Chondrocyte (in vitro differentiated cells): Measurements from ENCODE around the gene KDM2A. TPM values are rescaled to one million over a fixed set of nuclear protein-coding genes. Genes with fewer than 3 reads are reported as not detected.

ENCODE experiments used
- DNase-seq: peaks from one replicate; pipeline ENCODE4 v3.0.0; 2021; ENCODE audit warnings: mixed read lengths, low spot score
- H3K27ac Mint-ChIP-seq: one replicate; pipeline ENCODE4 v1.8.0; 2021; ENCODE audit warnings: mild to moderate bottlenecking, moderate library complexity, mixed read lengths; ENCODE audit not compliant: unreplicated experiment
- H3K27me3 Mint-ChIP-seq: 2 replicates; pipeline ENCODE4 v1.8.0; 2021; ENCODE audit warnings: low read depth, mixed read lengths
- H3K36me3 Mint-ChIP-seq: 2 replicates; pipeline ENCODE4 v1.8.0; 2021; ENCODE audit warnings: low read depth, mixed read lengths
- H3K4me1 Mint-ChIP-seq: 2 replicates; pipeline ENCODE4 v1.8.0; 2021; ENCODE audit warnings: low read depth, mild to moderate bottlenecking, mixed read lengths
- H3K4me3 Mint-ChIP-seq: one replicate; pipeline ENCODE4 v1.8.0; 2021; ENCODE audit warnings: mild to moderate bottlenecking, moderate library complexity, mixed read lengths; ENCODE audit not compliant: unreplicated experiment
- H3K9me3 Mint-ChIP-seq: 2 replicates; pipeline ENCODE4 v1.8.0; 2021; ENCODE audit warnings: low read depth, mixed read lengths
- total RNA-seq: library from RNA; stranded (reverse); gene quantifications from 3 replicates; pipeline ENCODE4 v1.2.1, GENCODE V29; 2021
- TF ChIP-seq, protein P1 (sequence below): fragments of 200-600 bp; sonication (generic); IDR thresholded peaks from 2 replicates; pipeline ENCODE4 v1.5.0; 2021; ENCODE audit warnings: antibody characterized with exemption, mild to moderate bottlenecking, moderate library complexity

KDM2A gene
- total RNA-seq, 1 donor from 2014 or later = 54.3 TPM

DNA sequence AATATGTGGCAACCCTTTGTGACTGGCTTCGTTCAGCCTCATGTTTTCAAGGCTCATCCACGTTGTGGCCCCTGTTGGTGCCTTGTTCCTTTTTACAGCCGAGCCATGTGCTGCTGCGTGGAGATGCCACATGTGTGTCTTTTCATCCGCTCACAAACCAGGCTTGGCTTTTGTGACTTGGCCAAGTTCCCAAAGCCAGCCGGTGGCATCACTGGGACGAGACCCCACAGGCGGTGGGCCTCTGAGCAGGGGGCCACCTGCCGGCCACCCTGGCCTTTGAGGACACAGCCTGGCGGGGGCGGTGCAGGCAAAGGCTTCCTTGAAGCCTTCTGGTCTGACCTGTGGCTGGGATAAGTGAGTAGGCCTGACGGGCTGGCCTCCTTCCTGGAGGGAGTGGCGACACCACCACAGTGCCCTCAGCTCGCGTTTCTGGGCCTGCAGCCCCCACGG, 157.7 kb downstream of the KDM2A start:
- Mint-ChIP-seq H3K27ac (peak overlapping the region; percentile 51), H3K4me3 (peak overlapping the region; percentile 36), H3K9me3 (no peaks in the 10 kb centered on the region), H3K36me3 (peaks cover 7% of the 10 kb centered on the region), H3K4me1 (peaks cover 24% of the 10 kb centered on the region), H3K27me3 (no peaks in the 10 kb centered on the region)
- peak; percentile 72 for DNase-seq
- TF ChIP-seq, protein P1, sequence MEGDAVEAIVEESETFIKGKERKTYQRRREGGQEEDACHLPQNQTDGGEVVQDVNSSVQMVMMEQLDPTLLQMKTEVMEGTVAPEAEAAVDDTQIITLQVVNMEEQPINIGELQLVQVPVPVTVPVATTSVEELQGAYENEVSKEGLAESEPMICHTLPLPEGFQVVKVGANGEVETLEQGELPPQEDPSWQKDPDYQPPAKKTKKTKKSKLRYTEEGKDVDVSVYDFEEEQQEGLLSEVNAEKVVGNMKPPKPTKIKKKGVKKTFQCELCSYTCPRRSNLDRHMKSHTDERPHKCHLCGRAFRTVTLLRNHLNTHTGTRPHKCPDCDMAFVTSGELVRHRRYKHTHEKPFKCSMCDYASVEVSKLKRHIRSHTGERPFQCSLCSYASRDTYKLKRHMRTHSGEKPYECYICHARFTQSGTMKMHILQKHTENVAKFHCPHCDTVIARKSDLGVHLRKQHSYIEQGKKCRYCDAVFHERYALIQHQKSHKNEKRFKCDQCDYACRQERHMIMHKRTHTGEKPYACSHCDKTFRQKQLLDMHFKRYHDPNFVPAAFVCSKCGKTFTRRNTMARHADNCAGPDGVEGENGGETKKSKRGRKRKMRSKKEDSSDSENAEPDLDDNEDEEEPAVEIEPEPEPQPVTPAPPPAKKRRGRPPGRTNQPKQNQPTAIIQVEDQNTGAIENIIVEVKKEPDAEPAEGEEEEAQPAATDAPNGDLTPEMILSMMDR = no peak

DNA sequence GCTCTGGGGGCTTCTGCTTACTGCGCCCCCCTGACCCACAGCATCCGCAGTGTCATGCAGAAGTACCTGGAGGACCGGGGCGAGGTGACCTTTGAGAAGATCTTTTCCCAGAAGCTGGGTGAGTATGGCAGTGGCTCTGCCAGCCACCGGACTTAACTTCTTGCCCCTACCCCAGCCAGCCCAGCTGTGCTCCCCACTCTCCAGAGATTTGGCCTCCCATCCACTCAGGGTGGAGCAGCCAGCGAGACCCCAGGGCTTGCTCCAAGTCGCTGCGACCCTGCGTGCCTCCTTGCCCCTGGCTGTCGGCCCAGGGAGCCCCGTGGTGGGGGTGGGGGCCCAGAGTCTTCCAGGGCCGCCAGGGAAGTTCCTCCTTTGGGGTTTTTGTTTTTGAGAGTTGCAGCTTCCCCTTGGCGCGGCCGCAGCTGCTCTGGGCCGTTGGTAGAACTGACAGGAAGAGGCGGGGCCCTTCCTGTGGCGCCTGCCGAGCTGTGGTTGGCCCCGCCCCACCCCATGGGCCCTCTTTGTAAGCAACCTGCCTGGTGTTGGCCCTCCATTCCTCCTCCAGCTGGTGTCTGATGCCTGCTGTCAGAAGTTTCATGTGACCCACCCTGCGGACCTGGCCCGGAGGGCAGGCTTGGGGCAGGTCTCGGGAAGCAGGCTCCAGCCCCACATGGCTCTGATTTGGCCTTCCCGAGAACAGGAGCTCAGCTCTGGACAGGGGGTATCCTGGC, 158.3 kb downstream of the KDM2A start:
- Mint-ChIP-seq H3K9me3 (no peaks in the 10 kb centered on the region), H3K4me1 (peaks cover 22% of the 10 kb centered on the region), H3K36me3 (peaks cover 10% of the 10 kb centered on the region), H3K4me3 (peak overlapping the region; percentile 36), H3K27ac (peak overlapping the region; percentile 41), H3K27me3 (no peaks in the 10 kb centered on the region)
- peak; percentile 77 for DNase-seq
- TF ChIP-seq, protein P1 = no peak

DNA sequence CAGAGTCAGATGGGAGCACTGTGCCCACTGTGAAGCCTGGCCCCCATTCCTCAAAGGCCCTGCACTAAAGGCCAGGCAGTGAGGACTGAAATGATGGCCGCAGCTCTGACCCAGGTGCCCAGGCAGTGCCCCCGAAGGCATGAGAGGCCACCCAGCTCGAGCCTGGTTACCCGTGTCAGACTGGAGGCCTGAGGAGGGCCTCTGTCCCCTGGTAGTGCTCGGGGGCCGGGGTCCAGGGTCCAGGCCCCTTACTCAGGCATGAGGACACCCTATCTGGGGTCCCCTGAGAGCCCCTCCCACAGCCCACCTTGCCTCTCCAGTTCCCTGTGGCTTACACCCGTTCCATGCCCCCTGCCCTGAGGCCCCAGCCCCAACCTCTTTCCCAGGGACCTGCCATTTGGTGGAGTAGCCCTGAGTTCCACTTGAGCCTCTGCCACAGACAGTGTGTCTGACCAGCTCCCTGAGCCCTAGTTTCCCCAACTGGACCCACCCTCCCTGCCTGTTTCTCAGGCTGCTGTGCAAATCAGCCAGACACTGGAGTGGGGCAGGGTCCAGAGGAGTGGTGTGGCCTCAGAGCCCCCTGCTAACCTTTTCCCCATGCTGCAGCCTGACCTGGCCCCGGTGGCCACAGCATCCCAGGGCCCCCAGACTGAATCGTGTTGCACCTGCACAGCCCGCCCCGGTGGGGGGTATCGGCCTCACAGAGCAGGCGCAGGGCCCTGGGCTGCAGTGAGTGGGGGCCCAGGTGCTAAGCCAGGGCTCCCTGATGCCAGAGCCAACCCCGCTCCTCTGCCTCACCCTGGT, 159.3 kb downstream of the KDM2A start:
- no peak overlapping the region for H3K4me3 Mint-ChIP-seq
- peak; percentile 81 for DNase-seq
- H3K36me3 Mint-ChIP-seq = peaks cover 12% of the 10 kb centered on the region
- TF ChIP-seq, protein P1 = no peak
- H3K27me3 Mint-ChIP-seq = no peaks in the 10 kb centered on the region
- H3K27ac Mint-ChIP-seq = no peak overlapping the region
- H3K4me1 Mint-ChIP-seq = peaks cover 21% of the 10 kb centered on the region
- no peaks in the 10 kb centered on the region for H3K9me3 Mint-ChIP-seq

DNA sequence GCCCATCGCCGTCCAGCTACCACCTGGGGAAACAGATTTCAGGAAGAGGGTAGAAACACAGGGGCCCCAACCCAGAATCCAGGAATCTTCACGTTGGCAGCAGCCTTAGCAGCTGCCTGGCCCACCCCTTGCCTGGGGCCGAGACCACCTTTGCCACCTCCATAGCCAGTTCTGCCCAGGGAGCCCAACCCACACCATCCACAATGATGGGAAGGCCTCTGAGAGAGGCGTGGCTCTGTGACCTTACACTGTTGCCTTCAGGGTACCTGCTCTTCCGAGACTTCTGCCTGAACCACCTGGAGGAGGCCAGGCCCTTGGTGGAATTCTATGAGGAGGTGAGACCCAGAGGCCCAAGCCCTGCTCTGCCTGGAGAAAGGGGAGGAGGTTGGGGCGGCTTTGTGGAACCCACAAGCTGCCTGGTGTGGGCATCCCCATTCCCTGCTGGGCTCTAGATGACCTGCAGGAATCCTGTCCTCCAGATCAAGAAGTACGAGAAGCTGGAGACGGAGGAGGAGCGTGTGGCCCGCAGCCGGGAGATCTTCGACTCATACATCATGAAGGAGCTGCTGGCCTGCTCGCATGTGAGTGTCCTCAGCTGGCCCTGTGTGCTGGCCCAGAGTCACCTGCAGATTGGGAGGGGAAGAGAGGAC, 160.0 kb downstream of the KDM2A start:
- H3K9me3 Mint-ChIP-seq = no peaks in the 10 kb centered on the region
- peaks cover 14% of the 10 kb centered on the region for H3K4me1 Mint-ChIP-seq
- H3K4me3 Mint-ChIP-seq = no peak overlapping the region
- H3K27me3 Mint-ChIP-seq = no peaks in the 10 kb centered on the region
- peaks cover 12% of the 10 kb centered on the region for H3K36me3 Mint-ChIP-seq
- TF ChIP-seq, protein P1 = no peak
- no peak overlapping the region for H3K27ac Mint-ChIP-seq
- peak; percentile 64 for DNase-seq
